HepG2 (cell line): Measurements from ENCODE around the gene EVA1A. TPM values are rescaled to one million over a fixed set of nuclear protein-coding genes. Genes with fewer than 3 reads are reported as not detected.

Source experiments
- ATAC-seq: fragments of 200-7000 bp; cut with Tn5 transposase; 3 replicates; pipeline ENCODE4 v1.9.1; 2020; ENCODE audit warnings: mild to moderate bottlenecking, moderate library complexity
- BruUV-seq: library from RNA; stranded (reverse); fragments of 400-500 nt; replicated peaks from 2 replicates; lab custom pipeline; 2021; lab: Mats Ljungman, UMichigan
- CTCF ChIA-PET: fragments of 300-600 bp; formaldehyde crosslinking; extraction: SDS; loops from one replicate; lab custom pipeline; 2021; ENCODE audit warnings: low total read pairs, inconsistent platforms, low intra/inter-chr PET ratio; lab: Yijun Ruan, JAX
- POLR2A ChIA-PET: fragments of 350-600 bp; sonication (Branson Sonifier 250); formaldehyde crosslinking; loops from one replicate; lab custom pipeline; 2020; ENCODE audit warnings: antibody characterized with exemption, inconsistent platforms; lab: Yijun Ruan, JAX
- DNase-seq: peaks from one replicate; pipeline ENCODE4 v3.0.0-alpha.2; 2015; ENCODE audit warnings: low spot score
- FAIRE-seq: peaks from 3 replicates; lab custom pipeline; 2011; peaks lifted over from hg19 to GRCh38; lab: Jason Lieb, UNC
- H2AFZ ChIP-seq: one replicate; pipeline ENCODE4 v1.6.1; 2011; ENCODE audit warnings: low read length, inconsistent platforms
- H3K27ac ChIP-seq: fragments of 300-600 bp; 3 replicates; pipeline ENCODE4 v1.8.0; 2011; ENCODE audit warnings: mixed run types, mild to moderate bottlenecking, mixed read lengths, low read length, inconsistent platforms; ENCODE audit not compliant: insufficient read depth; ENCODE audit errors: extremely low read length
- H3K27me3 ChIP-seq, 2 experiments: fragments of 200-600 bp in 1 of 2; 2 replicates in 1 of 2; 3 replicates in 1 of 2; pipeline versions ENCODE4 v1.6.0 to v1.8.0; 2011; ENCODE audit warnings: low read length in 2 of 2, mild to moderate bottlenecking in 2 of 2, moderate library complexity in 2 of 2, inconsistent platforms in 1 of 2; ENCODE audit not compliant: insufficient read depth in 2 of 2, control insufficient read depth in 1 of 2
- H3K36me3 ChIP-seq, 2 experiments: fragments of 200-600 bp in 1 of 2; replicated peaks in 1 of 2; 2 replicates in 1 of 2; 3 replicates in 1 of 2; pipeline versions ENCODE4 v1.5.1 to v1.8.0; 2011; ENCODE audit warnings: low read length in 2 of 2, inconsistent platforms in 1 of 2; ENCODE audit not compliant: insufficient read depth in 2 of 2, control insufficient read depth in 1 of 2
- H3K4me1 ChIP-seq: 2 replicates; pipeline ENCODE4 v1.5.1; 2012; ENCODE audit warnings: low read length, inconsistent platforms; ENCODE audit not compliant: insufficient read depth
- H3K4me2 ChIP-seq: 2 replicates; pipeline ENCODE4 v1.6.0; 2011; ENCODE audit warnings: low read depth, low read length, inconsistent platforms
- H3K4me3 ChIP-seq, 3 experiments: fragments of 200-600 bp in 1 of 3; sonication (generic), shearing (Covaris generic) in 1 of 3; replicated peaks in 1 of 3; 2 replicates each; pipeline ENCODE4 v1.5.1; 2011 to 2016; ENCODE audit warnings: low read length in 3 of 3, inconsistent platforms in 2 of 3, low read depth in 2 of 3, mild to moderate bottlenecking in 2 of 3, control low read depth in 1 of 3, mixed read lengths in 1 of 3; ENCODE audit not compliant: insufficient read depth in 1 of 3
- H3K79me2 ChIP-seq: one replicate; pipeline ENCODE4 v1.6.1; 2011; ENCODE audit warnings: low read length, inconsistent platforms; ENCODE audit not compliant: insufficient read depth
- H3K9ac ChIP-seq: 2 replicates; pipeline ENCODE4 v1.6.0; 2011; ENCODE audit warnings: mild to moderate bottlenecking, low read depth, low read length, inconsistent platforms; ENCODE audit not compliant: insufficient read depth
- H3K9me3 ChIP-seq: 2 replicates; pipeline ENCODE4 v1.5.1; 2012; ENCODE audit warnings: mild to moderate bottlenecking, low read length
- H4K20me1 ChIP-seq: 2 replicates; pipeline ENCODE4 v1.6.0; 2011; ENCODE audit warnings: inconsistent platforms, mild to moderate bottlenecking, low read length, moderate library complexity; ENCODE audit not compliant: insufficient read depth
- CBFB ChIP-seq: sonication (generic); formaldehyde crosslinking; IDR thresholded peaks from 2 replicates; pipeline ENCODE4 v1.4.0; 2020; ENCODE audit warnings: missing genetic modification reagents
- ELF3 ChIP-seq: IDR thresholded peaks from 2 replicates; pipeline ENCODE4 v1.6.1; 2016; ENCODE audit warnings: missing genetic modification reagents, missing compliant biosample characterization
- GPN1 ChIP-seq: sonication (generic); formaldehyde crosslinking; IDR thresholded peaks from 2 replicates; pipeline ENCODE4 v1.5.1; 2020; ENCODE audit warnings: missing genetic modification reagents, borderline replicate concordance
- GTF2F1 ChIP-seq: fragments of 150-350 bp; IDR thresholded peaks from 2 replicates; pipeline ENCODE4 v1.6.1; 2014; ENCODE audit warnings: low read length
- HDAC2 ChIP-seq: sonication (generic); formaldehyde crosslinking; IDR thresholded peaks from 2 replicates; pipeline ENCODE4 v1.4.0; 2020; ENCODE audit warnings: missing genetic modification reagents
- KIAA2018 ChIP-seq: sonication (generic); formaldehyde crosslinking; IDR thresholded peaks from 2 replicates; pipeline ENCODE4 v1.5.0; 2020; ENCODE audit warnings: mild to moderate bottlenecking, missing genetic modification reagents, borderline replicate concordance
- MED1 ChIP-seq: sonication (generic); formaldehyde crosslinking; IDR thresholded peaks from 2 replicates; pipeline ENCODE4 v1.4.0; 2020; ENCODE audit warnings: missing genetic modification reagents
- NCOA1 ChIP-seq: sonication (generic); formaldehyde crosslinking; IDR thresholded peaks from 2 replicates; pipeline ENCODE4 v1.9.0; 2021; ENCODE audit warnings: missing genetic modification reagents
- NFKB2 ChIP-seq: sonication (generic); formaldehyde crosslinking; IDR thresholded peaks from 2 replicates; pipeline ENCODE4 v1.4.0; 2020; ENCODE audit warnings: missing genetic modification reagents, borderline replicate concordance
- POLR2AphosphoS5 ChIP-seq: IDR thresholded peaks from 2 replicates; pipeline ENCODE4 v1.6.1; 2012; ENCODE audit warnings: low read depth, low read length
- RCOR2 ChIP-seq: IDR thresholded peaks from 2 replicates; pipeline ENCODE4 v1.6.1; 2016; ENCODE audit warnings: missing biosample characterization, missing genetic modification reagents
- ZNF777 ChIP-seq: sonication (generic); formaldehyde crosslinking; IDR thresholded peaks from 2 replicates; pipeline ENCODE4 v1.4.0; 2020; ENCODE audit warnings: missing genetic modification reagents
- ZSCAN21 ChIP-seq: sonication (generic); formaldehyde crosslinking; IDR thresholded peaks from 2 replicates; pipeline ENCODE4 v1.8.0; 2022; ENCODE audit warnings: mild to moderate bottlenecking, missing genetic modification reagents, moderate library complexity, borderline replicate concordance
- ZSCAN31 ChIP-seq: sonication (generic); formaldehyde crosslinking; IDR thresholded peaks from 2 replicates; pipeline ENCODE4 v1.5.0; 2020; ENCODE audit warnings: low read depth, mild to moderate bottlenecking, missing genetic modification reagents
- WGBS: methylation state at CpG from one replicate; pipeline ENCODE4 v1.1.6; 2017; ENCODE audit warnings: low lambda C conversion rate; 5-methylcytosine and 5-hydroxymethylcytosine counted together
- in situ Hi-C: cut with HindIII; loops from 2 replicates; pipeline ENCODE4 v1.10.0; 2017; ENCODE audit warnings: low pct_unique_long_range_greater_than_20kb; ENCODE audit not compliant: extremely low pct_ligation_motif_present
- intact Hi-C: fragments of 100-400 bp; cut with micrococcal nuclease; formaldehyde crosslinking; loops from one replicate; pipeline ENCODE4 v1.10.0; 2022; ENCODE audit not compliant: unreplicated experiment
- polyA plus RNA-seq, 8 experiments: library from polyadenylated mRNA; depleted of rRNA in 3 of 8; stranded (reverse) in 7 of 8; unstranded in 1 of 8; fragments of >200 nt; fragmentation: Illumina TruSeq in 4 of 8; extraction: Trizol in 4 of 8; gene quantifications; 2 replicates each; pipeline versions ENCODE4 v1.2.1 to v1.2.3, GENCODE V29; 2011 to 2016; ENCODE audit warnings: low read depth in 4 of 8, missing spikeins in 1 of 8, mixed read lengths in 1 of 8; ENCODE audit not compliant: insufficient read depth in 1 of 8
- total RNA-seq, 5 experiments: library from RNA; depleted of rRNA; stranded (reverse); fragments of >200 nt; fragmentation: Illumina TruSeq; extraction: Trizol; gene quantifications; 2 replicates each; pipeline ENCODE4 v1.2.3, GENCODE V29; 2016; ENCODE audit warnings: low read depth in 1 of 5

EVA1A gene
- total and polyA plus RNA-seq, 2 of the 13 experiments (the other 11 are each of a cell fraction or from before 2014, with no cell fraction given) = 57.5 to 57.8 TPM

- no peak for TF ChIP-seq NFKB2
These were observed 78.3 kb downstream of the EVA1A start (continued) for GRCh38 chr2:75482398-75482797.

- Histone ChIP-seq H3K4me3 (peak overlapping the region in 1 of 3 experiments; percentile 29; a peak in 1 of 6 replicates), H3K36me3 (no peaks in the 10 kb centered on the region), H3K27me3 (no peaks in the 10 kb centered on the region), H3K79me2 (no peaks in the 10 kb centered on the region), H2AFZ (no peak overlapping the region), H3K4me2 (peak overlapping the region; percentile 72), H3K9me3 (no peaks in the 10 kb centered on the region), H4K20me1 (no peaks in the 10 kb centered on the region), H3K27ac (peak overlapping the region; percentile 69), H3K9ac (peak overlapping the region; percentile 24; the same call in 1 of the 2 replicates), H3K4me1 (peaks cover 52% of the 10 kb centered on the region)
- ChIA-PET CTCF (interaction anchor here (0.6 to 2.2 kb wide), 2 partner anchors 16 to 17 kb away, joined by 3 to 12 read pairs; no protein-coding TSS in a partner anchor), POLR2A (interaction anchor here (1.1 to 4.1 kb wide), 9 partner anchors 34 to 128 kb away, joined by 3 to 36 read pairs (median 4); partner anchors contain the start of gene EVA1A)
- WGBS = 5% methylated on average over 6 of the region's 6 CpGs
- peak; percentile 95 for ATAC-seq
- intact Hi-C loops (loop anchor here (1.0 to 5.0 kb wide), 4 partner anchors 17 to 81 kb away; partner anchors contain the start of gene EVA1A), in situ Hi-C loops (no loop called here)
- no TSS peak for BruUV-seq
- peak; percentile 70 for FAIRE-seq
- peak; percentile 88 for DNase-seq
- TF ChIP-seq ZSCAN21 (CRISPR knock-in tag) (peak; percentile 81; the same call in 1 of the 2 replicates), GTF2F1 (no peak), CBFB (CRISPR knock-in tag) (peak; percentile 61), NCOA1 (0 out of 2 replicates have a peak, but pooled peaks have one; percentile 32), GPN1 (CRISPR knock-in tag) (no peak), HDAC2 (peak; percentile 97), RCOR2 (CRISPR knock-in tag) (peak; percentile 91), ZSCAN31 (CRISPR knock-in tag) (peak; percentile 86; the same call in 1 of the 2 replicates), ELF3 (CRISPR knock-in tag) (peak; percentile 97), POLR2AphosphoS5 (no peak), ZNF777 (CRISPR knock-in tag) (no peak), KIAA2018 (CRISPR knock-in tag) (no peak), MED1 (peak; percentile 99)
These were observed 79.5 kb downstream of the EVA1A start for GRCh38 chr2:75480971-75481836.
